ENCODE measurements around the gene DAB2IP.

DAB2IP gene

GRCh38 chr9:121713400-121714070 is 62.1 kb downstream of the DAB2IP start:
- no peak for TF ChIP-seq CTCF (IDR thresholded peaks at IDR 0.05)

- TF ChIP-seq CTCF (IDR thresholded peaks at IDR 0.05), result no peak
Measured at GRCh38 chr9:121714075-121714705, 62.8 kb downstream of the DAB2IP start.

- TF ChIP-seq CTCF (IDR thresholded peaks at IDR 0.05), result no peak
Measured at GRCh38 chr9:121714873-121715272, 63.4 kb downstream of the DAB2IP start.

- TF ChIP-seq CTCF (IDR thresholded peaks at IDR 0.05), result no peak
Measured at GRCh38 chr9:121717141-121717991, 65.9 kb downstream of the DAB2IP start.

- no peak for TF ChIP-seq CTCF (IDR thresholded peaks at IDR 0.05)
Measured at GRCh38 chr9:121718084-121718483, 66.7 kb downstream of the DAB2IP start.

GRCh38 chr9:121718501-121718900 is 67.1 kb downstream of the DAB2IP start:
- no peak for TF ChIP-seq CTCF (IDR thresholded peaks at IDR 0.05)

GRCh38 chr9:121720311-121721057 is 69.0 kb downstream of the DAB2IP start:
- TF ChIP-seq CTCF (IDR thresholded peaks at IDR 0.05), result no peak

Data from LNCAP (cell line).